IMR-90 (cell line): ENCODE results near the gene ALOX12B. TPM values are rescaled to one million over a fixed set of nuclear protein-coding genes. Genes with fewer than 3 reads are reported as not detected.

Experiments
- ATAC-seq: fragments of 200-7000 bp; cut with Tn5 transposase; 2 replicates; pipeline ENCODE4 v1.9.1; 2020; ENCODE audit warnings: low read depth, mild to moderate bottlenecking, moderate library complexity
- BruUV-seq: library from RNA; stranded (reverse); fragments of 400-500 nt; replicated peaks from 2 replicates; lab custom pipeline; 2021; lab: Mats Ljungman, UMichigan
- CTCF ChIA-PET: fragments of 300-600 bp; formaldehyde crosslinking; extraction: SDS; loops from one replicate; lab custom pipeline; 2021; ENCODE audit warnings: antibody characterized with exemption; lab: Yijun Ruan, JAX
- POLR2A ChIA-PET: fragments of 300-600 bp; sonication (Branson Sonifier 250); formaldehyde crosslinking; loops from one replicate; lab custom pipeline; 2022; ENCODE audit warnings: antibody characterized with exemption; ENCODE audit not compliant: unreplicated experiment; lab: Charles Lee
- DNase-seq: peaks from one replicate; pipeline ENCODE4 v3.0.0; 2013
- H2AFZ ChIP-seq: replicated peaks from 2 replicates; pipeline ENCODE3; 2013; ENCODE audit warnings: low read length, mild to moderate bottlenecking; ENCODE audit not compliant: poor library complexity
- H2AK5ac ChIP-seq: 2 replicates; pipeline ENCODE4 v1.6.1; 2013; ENCODE audit warnings: low read depth, low read length, inconsistent platforms
- H2AK9ac ChIP-seq: replicated peaks from 2 replicates; pipeline ENCODE3; 2013; ENCODE audit warnings: mild to moderate bottlenecking, low read depth, low read length, moderate library complexity; ENCODE audit not compliant: poor library complexity
- H2BK120ac ChIP-seq: 2 replicates; pipeline ENCODE4 v1.6.1; 2013; ENCODE audit warnings: low read depth, low read length, inconsistent platforms
- H2BK15ac ChIP-seq: 3 replicates; pipeline ENCODE4 v1.6.1; 2013; ENCODE audit warnings: low read depth, low read length, inconsistent platforms
- H2BK20ac ChIP-seq: 2 replicates; pipeline ENCODE4 v1.6.1; 2013; ENCODE audit warnings: low read depth, mild to moderate bottlenecking, inconsistent platforms, low read length, moderate library complexity
- H2BK5ac ChIP-seq: 2 replicates; pipeline ENCODE4 v1.6.1; 2013; ENCODE audit warnings: mild to moderate bottlenecking, low read depth, low read length, inconsistent platforms; ENCODE audit not compliant: poor library complexity, severe bottlenecking
- H3K14ac ChIP-seq: replicated peaks from 2 replicates; pipeline ENCODE4 v1.6.1; 2013; ENCODE audit warnings: low read depth, low read length, inconsistent platforms
- H3K18ac ChIP-seq: 2 replicates; pipeline ENCODE4 v1.6.1; 2013; ENCODE audit warnings: low read depth, low read length, control low read depth
- H3K23ac ChIP-seq: 2 replicates; pipeline ENCODE4 v1.6.1; 2013; ENCODE audit warnings: low read depth, low read length, inconsistent platforms
- H3K27ac ChIP-seq: 2 replicates; pipeline ENCODE4 v1.5.1; 2013; ENCODE audit warnings: mild to moderate bottlenecking, control low read depth, low read length; ENCODE audit not compliant: insufficient read depth
- H3K27me3 ChIP-seq: 2 replicates; pipeline ENCODE4 v1.6.1; 2013; ENCODE audit warnings: low read length; ENCODE audit not compliant: control insufficient read depth, insufficient read depth
- H3K36me3 ChIP-seq: 2 replicates; pipeline ENCODE4 v1.6.1; 2013; ENCODE audit warnings: low read length, mixed read lengths; ENCODE audit not compliant: control insufficient read depth, insufficient read depth
- H3K4ac ChIP-seq: 2 replicates; pipeline ENCODE4 v1.6.1; 2013; ENCODE audit warnings: low read depth, low read length, inconsistent platforms
- H3K4me1 ChIP-seq: 2 replicates; pipeline ENCODE4 v1.6.1; 2013; ENCODE audit warnings: low read length, mixed read lengths; ENCODE audit not compliant: control insufficient read depth, insufficient read depth
- H3K4me2 ChIP-seq: 2 replicates; pipeline ENCODE4 v1.6.1; 2013; ENCODE audit warnings: low read depth, mild to moderate bottlenecking, control low read depth, low read length, moderate library complexity
- H3K4me3 ChIP-seq: 2 replicates; pipeline ENCODE4 v1.5.1; 2013; ENCODE audit warnings: low read depth, mild to moderate bottlenecking, control low read depth, low read length, moderate library complexity; ENCODE audit not compliant: insufficient read depth
- H3K56ac ChIP-seq: 2 replicates; pipeline ENCODE4 v1.6.1; 2013; ENCODE audit warnings: low read length, inconsistent platforms; ENCODE audit not compliant: insufficient read depth; ENCODE audit errors: extremely low read depth
- H3K79me1 ChIP-seq, 2 experiments: 2 replicates each; pipeline ENCODE4 v1.6.1; 2013; ENCODE audit warnings: low read length in 2 of 2, inconsistent platforms in 1 of 2, low read depth in 1 of 2
- H3K9ac ChIP-seq: 2 replicates; pipeline ENCODE4 v1.6.1; 2013; ENCODE audit warnings: low read depth, low read length, control low read depth
- H3K9me1 ChIP-seq: 2 replicates; pipeline ENCODE4 v1.6.1; 2013; ENCODE audit warnings: low read length, inconsistent platforms; ENCODE audit not compliant: insufficient read depth
- H3K9me3 ChIP-seq: 2 replicates; pipeline ENCODE4 v1.6.1; 2013; ENCODE audit warnings: low read length; ENCODE audit not compliant: control insufficient read depth, insufficient read depth
- H4K20me1 ChIP-seq: 2 replicates; pipeline ENCODE4 v1.6.1; 2013; ENCODE audit warnings: low read length, inconsistent platforms; ENCODE audit not compliant: insufficient read depth
- H4K5ac ChIP-seq: 2 replicates; pipeline ENCODE4 v1.6.1; 2013; ENCODE audit warnings: mild to moderate bottlenecking, low read depth, low read length, control low read depth
- H4K8ac ChIP-seq, 2 experiments: 2 replicates each; pipeline ENCODE4 v1.6.1; 2013; ENCODE audit warnings: low read depth in 2 of 2, low read length in 2 of 2, control low read depth in 1 of 2, inconsistent platforms in 1 of 2
- H4K91ac ChIP-seq: 2 replicates; pipeline ENCODE4 v1.6.1; 2013; ENCODE audit warnings: low read depth, low read length, inconsistent platforms; ENCODE audit not compliant: insufficient read depth
- BHLHE40 ChIP-seq: fragments of 150-350 bp; IDR thresholded peaks from 2 replicates; pipeline ENCODE4 v1.6.1; 2016; ENCODE audit warnings: mild to moderate bottlenecking, low read depth, low read length
- CTCF ChIP-seq: conservative IDR thresholded peaks from 2 replicates; pipeline ENCODE4 v1.5.1; 2012; ENCODE audit warnings: mild to moderate bottlenecking, low read depth, low read length, improper control_type of control experiment
- MAZ ChIP-seq: IDR thresholded peaks from 2 replicates; pipeline ENCODE4 v1.6.1; 2012; ENCODE audit warnings: low read depth, mild to moderate bottlenecking, low read length, improper control_type of control experiment, moderate library complexity, borderline replicate concordance
- NFE2L2 ChIP-seq: fragments of 150-350 bp; IDR thresholded peaks from 2 replicates; pipeline ENCODE4 v1.6.1; 2016; ENCODE audit warnings: low read depth, mild to moderate bottlenecking, low read length
- POLR2A ChIP-seq: IDR thresholded peaks from 2 replicates; pipeline ENCODE4 v1.6.1; 2012; ENCODE audit warnings: mild to moderate bottlenecking, low read depth, low read length
- RAD21 ChIP-seq: IDR thresholded peaks from 2 replicates; pipeline ENCODE4 v1.6.1; 2012; ENCODE audit warnings: low read length, improper control_type of control experiment
- RCOR1 ChIP-seq: IDR thresholded peaks from 2 replicates; pipeline ENCODE4 v1.6.1; 2012; ENCODE audit warnings: mild to moderate bottlenecking, low read length, improper control_type of control experiment; ENCODE audit not compliant: insufficient replicate concordance
- WGBS, 2 experiments: methylation state at CpG; one replicate each; pipeline versions ENCODE4 v1.1.5 to v1.1.7; 2013; ENCODE audit warnings: missing lambda C conversion rate in 2 of 2; ENCODE audit not compliant: insufficient read length in 1 of 2; ENCODE audit errors: extremely low coverage in 2 of 2; 5-methylcytosine and 5-hydroxymethylcytosine counted together
- dilution Hi-C: fragments of 300-500 bp; cut with HindIII; formaldehyde crosslinking; loops from one replicate; pipeline ENCODE4 v1.14.3; 2018; ENCODE audit warnings: low sequenced_read_pairs; ENCODE audit not compliant: unreplicated experiment
- in situ Hi-C: fragments of 300-500 bp; cut with MboI; formaldehyde crosslinking; loops from 3 replicates; pipeline ENCODE4 v1.14.3; 2019; ENCODE audit warnings: low sequenced_read_pairs, inconsistent platforms, mixed read lengths
- intact Hi-C: fragments of 100-400 bp; cut with micrococcal nuclease; formaldehyde crosslinking; loops from 2 replicates; pipeline ENCODE4 v1.10.0; 2022
- polyA plus RNA-seq, 3 experiments: library from polyadenylated mRNA; depleted of rRNA; stranded (reverse); fragments of >200 nt; gene quantifications; 2 replicates each; pipeline ENCODE4 v1.2.3, GENCODE V29; 2012; ENCODE audit warnings: low replicate concordance in 1 of 3
- total RNA-seq: library from RNA; depleted of rRNA; stranded (reverse); fragments of >200 nt; gene quantifications from 2 replicates; pipeline ENCODE4 v1.2.3, GENCODE V29; 2012

Gene ALOX12B
- total and polyA plus RNA-seq, 2 of the 4 experiments (the other 2 are of a cell fraction): not detected

- no peak overlapping the region for H2BK5ac ChIP-seq
- H2BK15ac ChIP-seq: no peak overlapping the region
- POLR2A ChIA-PET: no interaction called here
- H3K14ac ChIP-seq: no peak overlapping the region
- H3K56ac ChIP-seq: no peak overlapping the region
- no TSS peak for BruUV-seq
- no peak overlapping the region for H4K8ac ChIP-seq
- no peak overlapping the region for H3K27ac ChIP-seq
- ATAC-seq (no peak), DNase-seq (no peak)
- dilution Hi-C loops: loop anchor here (25.0 kb wide), 1 partner anchor 136 kb away; the partner anchor contains the start of genes CTC1 and PFAS
- H3K27me3 ChIP-seq: peaks cover 37% of the 10 kb centered on the region
- no peaks in the 10 kb centered on the region for H3K36me3 ChIP-seq
- H2AK9ac ChIP-seq: no peak overlapping the region
- TF ChIP-seq CTCF: no peak
- TF ChIP-seq RAD21: no peak
- no peak for TF ChIP-seq BHLHE40
- no peak for TF ChIP-seq NFE2L2
- no peak for TF ChIP-seq POLR2A
- no peak for TF ChIP-seq MAZ
- TF ChIP-seq RCOR1: no peak
- no peak overlapping the region for H3K9ac ChIP-seq
- no peaks in the 10 kb centered on the region for H3K9me3 ChIP-seq
- intact Hi-C loops: no loop called here
- no peak overlapping the region for H4K91ac ChIP-seq
- H4K20me1 ChIP-seq: no peaks in the 10 kb centered on the region
- no peak overlapping the region for H2BK20ac ChIP-seq
- no peak overlapping the region for H2AK5ac ChIP-seq
- H3K79me1 ChIP-seq: no peaks in the 10 kb centered on the region
- 35% methylated on average over 4 of the region's 6 CpGs; no CpG with 5 or more reads in 1 of the 2 experiments for WGBS, 2 experiments
- peaks cover 2% of the 10 kb centered on the region; the same call in 1 of the 2 replicates for H3K4me1 ChIP-seq
- no peaks in the 10 kb centered on the region; the same call in 1 of the 2 replicates for H3K9me1 ChIP-seq
- H2AFZ ChIP-seq: no peak overlapping the region
- CTCF ChIA-PET: no interaction called here
- no peak overlapping the region for H3K18ac ChIP-seq
- in situ Hi-C loops: no loop called here
- H3K4ac ChIP-seq: no peak overlapping the region
- H3K23ac ChIP-seq: no peak overlapping the region
- no peak overlapping the region for H3K4me3 ChIP-seq
- H2BK120ac ChIP-seq: no peak overlapping the region
- H4K5ac ChIP-seq: no peak overlapping the region
- H3K4me2 ChIP-seq: no peak overlapping the region
Measured at GRCh38 chr17:8101721-8102120, 14.2 kb upstream of the ALOX12B start.
